ENCODE results near the gene IMPDH2. TPM values are rescaled to one million over a fixed set of nuclear protein-coding genes. Genes with fewer than 3 reads are reported as not detected.

The IMPDH2 gene
- polyA plus RNA-seq, 3 donors = 20.8 to 67.3 (median 21.0) TPM

DNA sequence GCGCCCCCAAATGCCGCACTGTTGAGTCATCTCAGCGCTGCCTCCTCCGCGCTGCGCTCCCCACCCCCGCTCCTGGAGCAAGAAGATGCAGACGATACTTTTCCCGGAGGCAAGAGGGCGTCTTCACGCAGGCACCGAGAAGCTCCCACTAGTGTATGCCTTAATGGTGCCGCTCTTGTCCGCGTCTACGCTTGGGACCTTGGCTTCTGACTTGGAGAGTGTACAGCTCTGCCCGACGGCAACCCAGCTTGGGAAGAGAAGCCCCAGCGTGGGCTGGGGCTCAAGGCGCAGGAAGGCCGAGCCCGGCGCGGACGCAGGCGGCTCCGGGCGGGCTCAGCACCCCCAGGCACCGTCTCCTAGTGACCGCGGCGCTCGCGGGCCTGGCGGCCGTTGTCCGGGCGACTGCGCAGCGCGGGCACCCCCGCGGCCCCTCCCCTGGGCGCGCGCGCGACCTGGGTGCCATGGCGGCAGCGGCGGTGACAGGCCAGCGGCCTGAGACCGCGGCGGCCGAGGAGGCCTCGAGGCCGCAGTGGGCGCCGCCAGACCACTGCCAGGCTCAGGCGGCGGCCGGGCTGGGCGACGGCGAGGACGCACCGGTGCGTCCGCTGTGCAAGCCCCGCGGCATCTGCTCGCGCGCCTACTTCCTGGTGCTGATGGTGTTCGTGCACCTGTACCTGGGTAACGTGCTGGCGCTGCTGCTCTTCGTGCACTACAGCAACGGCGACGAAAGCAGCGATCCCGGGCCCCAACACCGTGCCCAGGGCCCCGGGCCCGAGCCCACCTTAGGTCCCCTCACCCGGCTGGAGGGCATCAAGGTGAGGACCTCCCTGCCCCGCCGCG lies 39.2 kb downstream of the IMPDH2 start, which contains the start of gene P4HTM:
P4HTM (plus strand) TSS at position 446 of the 840 bp plus-strand sequence; CDS start at position 462, 16 bp downstream.
- H3K27me3 Mint-ChIP-seq (ENCODE audit: low read depth in 3 of 3) = no peaks in the 10 kb centered on the region

More for the DNA sequence above, 39.2 kb downstream of the IMPDH2 start, which contains the start of gene P4HTM:
- Histone ChIP-seq H3K4me3 (replicated peaks in 1 of 3; ENCODE audit: low read depth in 2 of 3, low read length in 3 of 3) (peak within 1 kb of the TSS; percentile 83 to 96 (median 96)), H2AFZ (ENCODE audit: insufficient read depth, low read depth, low read length, poor library complexity, severe bottlenecking) (peak within 1 kb of the TSS; percentile 100), H3K9ac (ENCODE audit: insufficient read depth, low read length, poor library complexity, severe bottlenecking) (peak within 1 kb of the TSS; percentile 82), H3K27me3 (ENCODE audit: control insufficient read depth in 2 of 2, insufficient read depth in 2 of 2, low read length in 2 of 2) (no peaks in the 10 kb centered on the region), H3K4me1 (ENCODE audit: control insufficient read depth in 1 of 2, insufficient read depth in 2 of 2, low read length in 2 of 2) (peaks cover 21 to 27% of the 10 kb centered on the region in 2 donors), H3K9me3 (replicated peaks in 1 of 2; ENCODE audit: control insufficient read depth in 1 of 2, insufficient read depth in 1 of 2, low read length in 2 of 2) (no peaks in the 10 kb centered on the region), H3K27ac (ENCODE audit: low read depth in 1 of 2, low read length in 2 of 2) (peak within 1 kb of the TSS; percentile 63 to 75), H3K79me2 (ENCODE audit: insufficient read depth, low read length) (peaks cover 23% of the 10 kb centered on the region), H3K4me2 (replicated peaks; ENCODE audit: extremely low read depth, low read length, poor library complexity, severe bottlenecking) (peak within 1 kb of the TSS; percentile 99), H3K36me3 (replicated peaks in 1 of 2; ENCODE audit: control insufficient read depth in 1 of 2, insufficient read depth in 2 of 2, low read length in 2 of 2) (peaks cover 16 to 30% of the 10 kb centered on the region in 2 donors), H4K20me1 (ENCODE audit: insufficient read depth, low read length) (no peaks in the 10 kb centered on the region)
- intact Hi-C loops (cut with micrococcal nuclease) = loop anchor here (2.0 to 10.0 kb wide), 6 partner anchors 17 to 167 kb away; partner anchors contain the start of genes LAMB2 (in 1 of the 2), NDUFAF3 (in 1 of the 2), QRICH1 (in 1 of the 2) and WDR6 (in 1 of the 2)
- Mint-ChIP-seq H3K9me3 (no peaks in the 10 kb centered on the region), H3K4me3 (peak within 1 kb of the TSS; percentile 93 to 95), H3K36me3 (peaks cover 17 to 29% of the 10 kb centered on the region in 2 donors), H3K27ac (peak within 1 kb of the TSS; percentile 82 to 94 (median 91)), H3K4me1 (peaks cover 27% of the 10 kb centered on the region)
- TF ChIP-seq, protein P1, sequence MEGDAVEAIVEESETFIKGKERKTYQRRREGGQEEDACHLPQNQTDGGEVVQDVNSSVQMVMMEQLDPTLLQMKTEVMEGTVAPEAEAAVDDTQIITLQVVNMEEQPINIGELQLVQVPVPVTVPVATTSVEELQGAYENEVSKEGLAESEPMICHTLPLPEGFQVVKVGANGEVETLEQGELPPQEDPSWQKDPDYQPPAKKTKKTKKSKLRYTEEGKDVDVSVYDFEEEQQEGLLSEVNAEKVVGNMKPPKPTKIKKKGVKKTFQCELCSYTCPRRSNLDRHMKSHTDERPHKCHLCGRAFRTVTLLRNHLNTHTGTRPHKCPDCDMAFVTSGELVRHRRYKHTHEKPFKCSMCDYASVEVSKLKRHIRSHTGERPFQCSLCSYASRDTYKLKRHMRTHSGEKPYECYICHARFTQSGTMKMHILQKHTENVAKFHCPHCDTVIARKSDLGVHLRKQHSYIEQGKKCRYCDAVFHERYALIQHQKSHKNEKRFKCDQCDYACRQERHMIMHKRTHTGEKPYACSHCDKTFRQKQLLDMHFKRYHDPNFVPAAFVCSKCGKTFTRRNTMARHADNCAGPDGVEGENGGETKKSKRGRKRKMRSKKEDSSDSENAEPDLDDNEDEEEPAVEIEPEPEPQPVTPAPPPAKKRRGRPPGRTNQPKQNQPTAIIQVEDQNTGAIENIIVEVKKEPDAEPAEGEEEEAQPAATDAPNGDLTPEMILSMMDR (IDR thresholded peaks at IDR 0.05) = peak; percentile 22
- peak; percentile 57 to 74 (median 57) for DNase-seq
- WGBS (ENCODE audit: insufficient coverage) = under 1% methylated on average over 91 of the region's 91 CpGs

Data from CD14-positive monocyte (primary cell).